K562 (cell line): ENCODE data around the gene CCDC87. TPM values are rescaled to one million over a fixed set of nuclear protein-coding genes. Genes with fewer than 3 reads are reported as not detected.

Experiments
- ATAC-seq: fragments of 200-7000 bp; cut with Tn5 transposase; 3 replicates; pipeline ENCODE4 v1.9.1; 2020; ENCODE audit warnings: moderate library complexity
- BruUV-seq: library from RNA; stranded (reverse); fragments of 400-500 nt; replicated peaks from 2 replicates; lab custom pipeline; 2021; lab: Mats Ljungman, UMichigan
- CTCF ChIA-PET: fragments of 300-600 bp; formaldehyde crosslinking; extraction: SDS; loops from one replicate; lab custom pipeline; 2021; ENCODE audit warnings: low intra/inter-chr PET ratio; lab: Yijun Ruan, JAX
- POLR2A ChIA-PET: fragments of 300-600, 350-650 bp; sonication (Branson Sonifier 250); formaldehyde crosslinking; extraction: SDS; loops from one replicate; lab custom pipeline; 2021; ENCODE audit warnings: antibody characterized with exemption, inconsistent platforms; lab: Yijun Ruan, JAX
- DNase-seq, 4 experiments: peaks; one replicate each; pipeline versions ENCODE4 v3.0.0 to v3.0.0-alpha.2; 2011 to 2018; ENCODE audit warnings: low spot score in 3 of 4, mixed read lengths in 3 of 4; ENCODE audit errors: extremely low read depth in 1 of 4
- FAIRE-seq: peaks from 2 replicates; lab custom pipeline; 2011; peaks lifted over from hg19 to GRCh38; lab: Jason Lieb, UNC
- H2AFZ ChIP-seq: 2 replicates; pipeline ENCODE4 v1.6.0; 2011; ENCODE audit warnings: low read depth, low read length, control low read depth, inconsistent platforms
- H3K27ac ChIP-seq: fragments of 200-600 bp; 3 replicates; pipeline ENCODE4 v1.8.0; 2011; ENCODE audit warnings: low read depth, mild to moderate bottlenecking, control low read depth, inconsistent platforms, low read length, moderate library complexity, mixed read lengths; ENCODE audit errors: extremely low read depth
- H3K27me3 ChIP-seq, 2 experiments: fragments of 300-600 bp in 1 of 2; 2 replicates in 1 of 2; 3 replicates in 1 of 2; pipeline versions ENCODE4 v1.6.0 to v1.8.0; 2011; ENCODE audit warnings: inconsistent platforms in 2 of 2, low read length in 2 of 2, mild to moderate bottlenecking in 1 of 2, mixed read lengths in 1 of 2, moderate library complexity in 1 of 2; ENCODE audit not compliant: control insufficient read depth in 2 of 2, insufficient read depth in 2 of 2
- H3K36me3 ChIP-seq: fragments of 300-600 bp; 3 replicates; pipeline ENCODE4 v1.8.0; 2011; ENCODE audit warnings: mild to moderate bottlenecking, low read length, inconsistent platforms; ENCODE audit not compliant: control insufficient read depth, insufficient read depth
- H3K4me1 ChIP-seq, 2 experiments: fragments of 200-600 bp in 1 of 2; replicated peaks in 1 of 2; 2 replicates in 1 of 2; 3 replicates in 1 of 2; pipeline versions ENCODE4 v1.5.1 to v1.8.0; 2011; ENCODE audit warnings: inconsistent platforms in 2 of 2, low read length in 2 of 2, mild to moderate bottlenecking in 1 of 2, mixed read lengths in 1 of 2, moderate library complexity in 1 of 2; ENCODE audit not compliant: control insufficient read depth in 2 of 2, insufficient read depth in 2 of 2
- H3K4me2 ChIP-seq: 2 replicates; pipeline ENCODE4 v1.6.1; 2011; ENCODE audit warnings: low read length, control low read depth, inconsistent platforms, mixed read lengths; ENCODE audit not compliant: insufficient read depth
- H3K4me3 ChIP-seq: fragments of 200-600 bp; sonication (generic), shearing (Covaris generic); 2 replicates; pipeline ENCODE4 v1.5.1; 2016; ENCODE audit warnings: control low read depth, inconsistent platforms
- H3K79me2 ChIP-seq: fragments of 200-600 bp; 3 replicates; pipeline ENCODE4 v1.8.0; 2011; ENCODE audit warnings: low read length, inconsistent platforms; ENCODE audit not compliant: control insufficient read depth, insufficient read depth
- H3K9ac ChIP-seq, 2 experiments: 2 replicates each; pipeline versions ENCODE4 v1.6.0 to v1.6.1; 2011; ENCODE audit warnings: low read depth in 2 of 2, low read length in 2 of 2, control low read depth in 1 of 2, inconsistent platforms in 1 of 2, mild to moderate bottlenecking in 1 of 2, mixed read lengths in 1 of 2; ENCODE audit not compliant: insufficient read depth in 1 of 2
- H3K9me1 ChIP-seq: one replicate; pipeline ENCODE4 v1.6.0; 2011; ENCODE audit warnings: inconsistent platforms, mild to moderate bottlenecking, low read length, moderate library complexity; ENCODE audit not compliant: control insufficient read depth, insufficient read depth
- H3K9me3 ChIP-seq: replicated peaks from 2 replicates; pipeline ENCODE4 v1.5.1; 2011; ENCODE audit warnings: low read depth, low read length, inconsistent platforms; ENCODE audit not compliant: control insufficient read depth, insufficient read depth
- H4K20me1 ChIP-seq: replicated peaks from 2 replicates; pipeline ENCODE4 v1.6.1; 2011; ENCODE audit warnings: low read length, inconsistent platforms, mixed read lengths; ENCODE audit not compliant: control insufficient read depth, insufficient read depth
- ARHGAP35 ChIP-seq: fragments of 450-650 bp; IDR thresholded peaks from 2 replicates; pipeline ENCODE4 v1.6.1; 2018; ENCODE audit not compliant: partially characterized antibody
- CC2D1A ChIP-seq: fragments of 450-650 bp; IDR thresholded peaks from 2 replicates; pipeline ENCODE4 v1.6.1; 2017; ENCODE audit warnings: mild to moderate bottlenecking
- CHD1 ChIP-seq: fragments of 200-600 bp; sonication (generic); IDR thresholded peaks from one replicate; pipeline ENCODE4 v1.6.1; 2012; ENCODE audit warnings: mild to moderate bottlenecking, moderate library complexity, low read length, inconsistent platforms
- CHD2 ChIP-seq: IDR thresholded peaks from 2 replicates; pipeline ENCODE4 v1.6.1; 2011; ENCODE audit warnings: low read depth, low read length
- CXXC5 ChIP-seq: fragments of 250-450 bp; sonication (Bioruptor Pico); IDR thresholded peaks from 2 replicates; pipeline ENCODE4 v1.8.0; 2022; ENCODE audit warnings: inconsistent platforms, mild to moderate bottlenecking, moderate library complexity
- FOXM1 ChIP-seq, 2 experiments: fragments of 450-650 bp in 1 of 2; sonication (generic) in 1 of 2; formaldehyde crosslinking in 1 of 2; IDR thresholded peaks; 2 replicates each; pipeline versions ENCODE4 v1.6.1 to v1.9.0; 2017 to 2022; ENCODE audit warnings: low read depth in 2 of 2, mild to moderate bottlenecking in 2 of 2, missing genetic modification reagents in 1 of 2, moderate library complexity in 1 of 2
- GATAD2A ChIP-seq: fragments of 450-650 bp; IDR thresholded peaks from 2 replicates; pipeline ENCODE4 v1.6.1; 2017
- MXI1 ChIP-seq: IDR thresholded peaks from 2 replicates; pipeline ENCODE4 v1.6.1; 2011; ENCODE audit warnings: low read depth, mild to moderate bottlenecking, improper control_type of control experiment, low read length
- STAG1 ChIP-seq: sonication (generic); formaldehyde crosslinking; IDR thresholded peaks from 2 replicates; pipeline ENCODE4 v1.5.0; 2020; ENCODE audit warnings: missing genetic modification reagents, borderline replicate concordance
- TGIF2 ChIP-seq: sonication (generic); formaldehyde crosslinking; IDR thresholded peaks from 2 replicates; pipeline ENCODE4 v1.8.1; 2022; ENCODE audit warnings: mild to moderate bottlenecking, missing genetic modification reagents, moderate library complexity
- TOE1 ChIP-seq, 2 experiments: fragments of 450-650 bp in 1 of 2; sonication (generic) in 1 of 2; formaldehyde crosslinking in 1 of 2; IDR thresholded peaks; 2 replicates each; pipeline versions ENCODE4 v1.7.1 to v1.8.0; 2016 to 2022; ENCODE audit warnings: borderline replicate concordance in 2 of 2, mild to moderate bottlenecking in 2 of 2, antibody characterized with exemption in 1 of 2, inconsistent platforms in 1 of 2, low read depth in 1 of 2, missing genetic modification reagents in 1 of 2, moderate library complexity in 1 of 2
- TRIM28 ChIP-seq: fragments of 450-650 bp; IDR thresholded peaks from 2 replicates; pipeline ENCODE4 v1.6.1; 2017
- ZC3H11A ChIP-seq: IDR thresholded peaks from 2 replicates; pipeline ENCODE4 v1.6.1; 2012; ENCODE audit warnings: low read depth, low read length, improper control_type of control experiment
- ZNF449 ChIP-seq: fragments of 250-450 bp; sonication (Bioruptor Pico); IDR thresholded peaks from 2 replicates; pipeline ENCODE4 v1.8.0; 2022; ENCODE audit warnings: moderate library complexity, mild to moderate bottlenecking, inconsistent platforms
- WGBS: fragments of 100-300 bp; shearing (Covaris generic); methylation state at CpG from one replicate; pipeline ENCODE4 v1.1.6; 2016; ENCODE audit warnings: low coverage, mixed read lengths; ENCODE audit not compliant: insufficient coverage; ENCODE audit errors: missing lambda C conversion rate; 5-methylcytosine and 5-hydroxymethylcytosine counted together
- in situ Hi-C: fragments of 300-500 bp; cut with MboI; formaldehyde crosslinking; loops from 4 replicates; pipeline ENCODE4 v1.15.0; 2018; ENCODE audit warnings: inconsistent platforms, mixed read lengths
- intact Hi-C: fragments of 100-400 bp; cut with micrococcal nuclease; formaldehyde crosslinking; loops from 2 replicates; pipeline ENCODE4 v1.14.2; 2022
- polyA plus RNA-seq, 8 experiments: library from polyadenylated mRNA; depleted of rRNA in 4 of 8; stranded (reverse) in 5 of 8; unstranded in 3 of 8; fragments of >200 nt; fragmentation: Nextera tagmentation in 2 of 8; fragmentation: Illumina TruSeq in 1 of 8; extraction: Ambion mirVana in 2 of 8; extraction: Trizol in 1 of 8; gene quantifications; 2 replicates each; pipeline versions ENCODE4 v1.2.1 to v1.2.3, GENCODE V29; 2011 to 2014; ENCODE audit warnings: inconsistent platforms in 1 of 8, missing spikeins in 1 of 8
- total RNA-seq, 7 experiments: library from RNA; depleted of rRNA in 6 of 7; stranded (reverse); fragments of >200 nt in 6 of 7; fragmentation: Illumina TruSeq in 2 of 7; extraction: Trizol in 2 of 7; gene quantifications; 2 replicates each; pipeline versions ENCODE4 v1.2.1 to v1.2.3, GENCODE V29; 2011 to 2021; ENCODE audit warnings: low replicate concordance in 1 of 7
- TF ChIP-seq, protein P1 (sequence below), 3 experiments: IDR thresholded peaks in 2 of 3; conservative IDR thresholded peaks in 1 of 3; 2 replicates each; pipeline ENCODE4 v1.5.1; 2011 to 2012; ENCODE audit warnings: low read length in 3 of 3, mild to moderate bottlenecking in 3 of 3, control low read depth in 2 of 3, improper control_type of control experiment in 1 of 3, inconsistent platforms in 1 of 3, low read depth in 1 of 3, mixed read lengths in 1 of 3, moderate library complexity in 1 of 3; ENCODE audit not compliant: insufficient read depth in 2 of 3
- TF ChIP-seq, protein P2 (sequence below): fragments of 450-650 bp; formaldehyde crosslinking; IDR thresholded peaks from 2 replicates; pipeline ENCODE4 v1.4.0; 2020; ENCODE audit warnings: mild to moderate bottlenecking, mixed read lengths

The CCDC87 gene
- total and polyA plus RNA-seq, 9 of the 15 experiments (the other 6 are each of a cell fraction or from before 2014, with no cell fraction given), result 0.03 to 0.44 (median 0.15) TPM; not detected in 1

DNA sequence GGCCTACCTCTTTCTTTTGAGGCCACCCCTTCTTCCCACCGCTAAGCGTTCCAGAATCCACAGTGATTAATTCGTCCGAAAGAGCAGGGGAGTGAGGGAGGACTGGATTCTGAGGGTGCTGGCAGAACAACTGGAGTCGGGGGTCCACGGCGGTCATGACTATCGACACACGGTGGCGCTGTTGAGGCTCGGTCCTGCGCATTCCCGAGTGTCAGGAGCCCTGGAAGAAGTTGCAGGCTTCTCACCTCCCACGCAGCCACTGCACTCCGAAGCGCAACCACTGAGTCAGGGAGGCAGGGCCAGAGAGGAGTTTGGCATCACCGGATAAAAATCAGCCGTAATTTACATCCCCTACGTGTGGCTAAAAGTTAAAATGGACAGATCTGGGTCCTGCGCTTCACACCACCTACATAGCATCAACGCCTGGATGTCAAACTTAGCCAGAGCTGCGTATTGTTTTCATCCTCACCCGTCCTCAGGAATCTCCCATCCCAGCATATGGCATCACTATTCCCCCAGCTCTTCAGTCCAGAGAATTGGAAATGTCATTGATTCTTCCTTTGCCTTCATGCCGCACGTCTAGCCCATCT, 13.8 kb downstream of the CCDC87 start (continued):
- TF ChIP-seq, protein P1, sequence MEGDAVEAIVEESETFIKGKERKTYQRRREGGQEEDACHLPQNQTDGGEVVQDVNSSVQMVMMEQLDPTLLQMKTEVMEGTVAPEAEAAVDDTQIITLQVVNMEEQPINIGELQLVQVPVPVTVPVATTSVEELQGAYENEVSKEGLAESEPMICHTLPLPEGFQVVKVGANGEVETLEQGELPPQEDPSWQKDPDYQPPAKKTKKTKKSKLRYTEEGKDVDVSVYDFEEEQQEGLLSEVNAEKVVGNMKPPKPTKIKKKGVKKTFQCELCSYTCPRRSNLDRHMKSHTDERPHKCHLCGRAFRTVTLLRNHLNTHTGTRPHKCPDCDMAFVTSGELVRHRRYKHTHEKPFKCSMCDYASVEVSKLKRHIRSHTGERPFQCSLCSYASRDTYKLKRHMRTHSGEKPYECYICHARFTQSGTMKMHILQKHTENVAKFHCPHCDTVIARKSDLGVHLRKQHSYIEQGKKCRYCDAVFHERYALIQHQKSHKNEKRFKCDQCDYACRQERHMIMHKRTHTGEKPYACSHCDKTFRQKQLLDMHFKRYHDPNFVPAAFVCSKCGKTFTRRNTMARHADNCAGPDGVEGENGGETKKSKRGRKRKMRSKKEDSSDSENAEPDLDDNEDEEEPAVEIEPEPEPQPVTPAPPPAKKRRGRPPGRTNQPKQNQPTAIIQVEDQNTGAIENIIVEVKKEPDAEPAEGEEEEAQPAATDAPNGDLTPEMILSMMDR (IDR thresholded peaks at IDR 0.05 in 2 of 3, conservative IDR thresholded peaks at IDR 0.05 in 1 of 3; ENCODE audit: insufficient read depth in 2 of 3, low read depth in 1 of 3, low read length in 3 of 3), result peak; percentile 77 to 90 (median 83)
- TF ChIP-seq CXXC5 (CRISPR knock-in tag), result peak; percentile 37; the same call in 1 of the 2 replicates
- peak; percentile 26; the same call in 1 of the 2 replicates for TF ChIP-seq STAG1
- TF ChIP-seq GATAD2A, result 0 out of 2 replicates have a peak, but pooled peaks have one; percentile 19
- TF ChIP-seq ZC3H11A, result no peak
- TF ChIP-seq CC2D1A, result peak; percentile 36; the same call in 1 of the 2 replicates

GRCh38 chr11:66570850-66571180, 22.0 kb downstream of the CCDC87 start:
- H4K20me1 ChIP-seq, result no peaks in the 10 kb centered on the region
- no peaks in the 10 kb centered on the region for H3K36me3 ChIP-seq
- ChIA-PET CTCF (interaction anchor here (0.5 kb wide), 1 partner anchor 43 kb away, joined by 9 read pairs; no protein-coding TSS in a partner anchor), POLR2A (interaction anchor here (0.8 kb wide), 1 partner anchor 67 kb away, joined by 3 read pairs; no protein-coding TSS in a partner anchor)
- H3K4me1 ChIP-seq, result peaks cover 8 to 19% of the 10 kb centered on the region in 2 experiments; a peak in 4 of 5 replicates
- intact Hi-C loops (no loop called here), in situ Hi-C loops (loop anchor here (5.0 kb wide), 1 partner anchor 111 kb away; no protein-coding TSS in a partner anchor)
- DNase-seq (no peak), ATAC-seq (no peak), FAIRE-seq (no peak)
- H3K27me3 ChIP-seq, result peaks cover 0 to 10% of the 10 kb centered on the region in 2 experiments; a peak in 2 of 5 replicates
- H3K9me1 ChIP-seq, result no peaks in the 10 kb centered on the region
- no peaks in the 10 kb centered on the region for H3K9me3 ChIP-seq
- H2AFZ ChIP-seq, result no peak overlapping the region
- no peak overlapping the region for H3K4me2 ChIP-seq
- no peak overlapping the region for H3K9ac ChIP-seq
- BruUV-seq, result no TSS peak
- no peaks in the 10 kb centered on the region for H3K79me2 ChIP-seq
- no peak overlapping the region for H3K27ac ChIP-seq
- H3K4me3 ChIP-seq, result no peak overlapping the region
- 37% methylated on average over 2 of the region's 2 CpGs for WGBS
- no peak for TF ChIP-seq TGIF2
- TF ChIP-seq MXI1, result no peak
- TF ChIP-seq CHD1, result no peak
- TF ChIP-seq, protein P2, sequence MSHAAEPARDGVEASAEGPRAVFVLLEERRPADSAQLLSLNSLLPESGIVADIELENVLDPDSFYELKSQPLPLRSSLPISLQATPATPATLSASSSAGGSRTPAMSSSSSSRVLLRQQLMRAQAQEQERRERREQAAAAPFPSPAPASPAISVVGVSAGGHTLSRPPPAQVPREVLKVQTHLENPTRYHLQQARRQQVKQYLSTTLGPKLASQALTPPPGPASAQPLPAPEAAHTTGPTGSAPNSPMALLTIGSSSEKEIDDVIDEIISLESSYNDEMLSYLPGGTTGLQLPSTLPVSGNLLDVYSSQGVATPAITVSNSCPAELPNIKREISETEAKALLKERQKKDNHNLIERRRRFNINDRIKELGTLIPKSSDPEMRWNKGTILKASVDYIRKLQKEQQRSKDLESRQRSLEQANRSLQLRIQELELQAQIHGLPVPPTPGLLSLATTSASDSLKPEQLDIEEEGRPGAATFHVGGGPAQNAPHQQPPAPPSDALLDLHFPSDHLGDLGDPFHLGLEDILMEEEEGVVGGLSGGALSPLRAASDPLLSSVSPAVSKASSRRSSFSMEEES (CRISPR knock-in tag), result no peak
- no peak for TF ChIP-seq ARHGAP35
- TF ChIP-seq TRIM28, result no peak
- no peak for TF ChIP-seq FOXM1 (IDR thresholded peaks at IDR 0.05; ENCODE audit: low read depth)
- TF ChIP-seq FOXM1 (CRISPR knock-in tag; IDR thresholded peaks at IDR 0.05; ENCODE audit: low read depth), result no peak
- no peak for TF ChIP-seq TOE1 (IDR thresholded peaks at IDR 0.05; ENCODE audit: borderline replicate concordance)
- no peak for TF ChIP-seq TOE1 (CRISPR knock-in tag; IDR thresholded peaks at IDR 0.05; ENCODE audit: borderline replicate concordance, low read depth)
- TF ChIP-seq CHD2, result no peak
- TF ChIP-seq ZNF449 (CRISPR knock-in tag), result no peak
